SK-N-SH (cell line): ENCODE results near the gene CLASP2.

ENCODE experiments used
- CHD2 ChIP-seq: fragments of 150-350 bp; IDR thresholded peaks from 2 replicates; pipeline ENCODE4 v1.6.1; 2018; ENCODE audit warnings: low read length; ENCODE audit not compliant: partially characterized antibody
- ELF1 ChIP-seq: IDR thresholded peaks from 2 replicates; pipeline ENCODE4 v1.4.0; 2012
- EZH2phosphoT487 ChIP-seq: fragments of 200-600 bp; sonication (generic); IDR thresholded peaks from 2 replicates; pipeline ENCODE4 v1.6.1; 2017; ENCODE audit warnings: low read depth, mixed run types, mild to moderate bottlenecking, antibody characterized with exemption, moderate library complexity, borderline replicate concordance
- USF1 ChIP-seq: IDR thresholded peaks from 2 replicates; pipeline ENCODE4 v1.4.0; 2012; ENCODE audit warnings: low read depth, borderline replicate concordance
- YY1 ChIP-seq: IDR thresholded peaks from 2 replicates; pipeline ENCODE4 v1.4.0; 2012; ENCODE audit warnings: low read depth, mild to moderate bottlenecking
- TF ChIP-seq, protein P1 (sequence below): fragments of 200-600 bp; sonication (generic); IDR thresholded peaks from 2 replicates; pipeline ENCODE4 v1.6.1; 2017; ENCODE audit warnings: antibody characterized with exemption, mild to moderate bottlenecking, moderate library complexity

DNA sequence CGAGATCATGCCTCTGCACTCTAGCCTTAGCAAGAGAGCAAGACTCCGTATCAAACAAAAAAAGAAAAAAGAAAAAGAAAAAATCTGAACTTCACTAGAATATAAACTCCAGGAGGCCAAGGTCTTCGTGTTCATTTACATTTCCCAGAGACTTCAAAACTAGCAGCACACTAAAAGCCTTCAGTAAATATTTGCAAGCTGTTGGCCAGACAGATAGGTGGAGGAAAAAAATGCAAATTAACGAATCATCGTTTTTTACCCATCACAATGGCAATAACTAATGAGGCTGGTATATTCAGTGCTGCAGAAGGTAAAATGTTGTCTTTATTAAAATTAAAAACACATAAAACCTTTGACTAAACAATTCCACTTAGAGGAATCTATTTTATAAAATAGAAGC is 80.6 kb downstream of the CLASP2 start:
- TF ChIP-seq, protein P1, sequence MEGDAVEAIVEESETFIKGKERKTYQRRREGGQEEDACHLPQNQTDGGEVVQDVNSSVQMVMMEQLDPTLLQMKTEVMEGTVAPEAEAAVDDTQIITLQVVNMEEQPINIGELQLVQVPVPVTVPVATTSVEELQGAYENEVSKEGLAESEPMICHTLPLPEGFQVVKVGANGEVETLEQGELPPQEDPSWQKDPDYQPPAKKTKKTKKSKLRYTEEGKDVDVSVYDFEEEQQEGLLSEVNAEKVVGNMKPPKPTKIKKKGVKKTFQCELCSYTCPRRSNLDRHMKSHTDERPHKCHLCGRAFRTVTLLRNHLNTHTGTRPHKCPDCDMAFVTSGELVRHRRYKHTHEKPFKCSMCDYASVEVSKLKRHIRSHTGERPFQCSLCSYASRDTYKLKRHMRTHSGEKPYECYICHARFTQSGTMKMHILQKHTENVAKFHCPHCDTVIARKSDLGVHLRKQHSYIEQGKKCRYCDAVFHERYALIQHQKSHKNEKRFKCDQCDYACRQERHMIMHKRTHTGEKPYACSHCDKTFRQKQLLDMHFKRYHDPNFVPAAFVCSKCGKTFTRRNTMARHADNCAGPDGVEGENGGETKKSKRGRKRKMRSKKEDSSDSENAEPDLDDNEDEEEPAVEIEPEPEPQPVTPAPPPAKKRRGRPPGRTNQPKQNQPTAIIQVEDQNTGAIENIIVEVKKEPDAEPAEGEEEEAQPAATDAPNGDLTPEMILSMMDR: no peak
- TF ChIP-seq CHD2 (no peak), ELF1 (no peak), YY1 (no peak), EZH2phosphoT487 (no peak), USF1 (no peak)
